Measurements from ENCODE around the gene TRMT6.

Gene TRMT6

GRCh38 chr20:5950271-5951031, at the start of gene TRMT6, which contains the start of gene MCM8:
Gene TRMT6, minus strand, starts transcription at chr20:5950533. Its CDS starts 128 bp downstream, at chr20:5950405.
Gene MCM8, plus strand, starts transcription at chr20:5950652. Its CDS starts 1,364 bp downstream, at chr20:5952016.
- peaks cover 48% of the 10 kb centered on the region for H3K36me3 ChIP-seq (ENCODE audit: control insufficient read depth, low read depth, low read length)

GRCh38 chr20:5999783-6000182, 49.5 kb upstream of the TRMT6 start:
- peaks cover 11% of the 10 kb centered on the region for H3K36me3 ChIP-seq (ENCODE audit: control insufficient read depth, low read depth, low read length)
- no peaks in the 10 kb centered on the region for H3K9me3 ChIP-seq (ENCODE audit: control insufficient read depth, low read depth, low read length)
- no peak overlapping the region for H3K9ac ChIP-seq (ENCODE audit: low read length)
- H3K4me1 ChIP-seq (ENCODE audit: control insufficient read depth, low read depth, low read length): no peaks in the 10 kb centered on the region
- no peaks in the 10 kb centered on the region for H3K27me3 ChIP-seq (ENCODE audit: control insufficient read depth, insufficient read depth, low read length)
- no peak overlapping the region for H3K4me3 ChIP-seq (ENCODE audit: low read length)
- no peak overlapping the region for H3K27ac ChIP-seq (ENCODE audit: low read length)

More at GRCh38 chr20:5950271-5951031, at the start of gene TRMT6, which contains the start of gene MCM8:
- peaks cover 6% of the 10 kb centered on the region for H3K4me1 ChIP-seq (ENCODE audit: control insufficient read depth, low read depth, low read length)
- H3K4me3 ChIP-seq (ENCODE audit: low read length): peak within 1 kb of the TSS; percentile 88
- peak within 1 kb of the TSS; percentile 83 for H3K9ac ChIP-seq (ENCODE audit: low read length)
- H3K9me3 ChIP-seq (ENCODE audit: control insufficient read depth, low read depth, low read length): no peaks in the 10 kb centered on the region
- H3K27me3 ChIP-seq (ENCODE audit: control insufficient read depth, insufficient read depth, low read length): no peaks in the 10 kb centered on the region
- H3K27ac ChIP-seq (ENCODE audit: low read length): peak within 1 kb of the TSS; percentile 75

DNA sequence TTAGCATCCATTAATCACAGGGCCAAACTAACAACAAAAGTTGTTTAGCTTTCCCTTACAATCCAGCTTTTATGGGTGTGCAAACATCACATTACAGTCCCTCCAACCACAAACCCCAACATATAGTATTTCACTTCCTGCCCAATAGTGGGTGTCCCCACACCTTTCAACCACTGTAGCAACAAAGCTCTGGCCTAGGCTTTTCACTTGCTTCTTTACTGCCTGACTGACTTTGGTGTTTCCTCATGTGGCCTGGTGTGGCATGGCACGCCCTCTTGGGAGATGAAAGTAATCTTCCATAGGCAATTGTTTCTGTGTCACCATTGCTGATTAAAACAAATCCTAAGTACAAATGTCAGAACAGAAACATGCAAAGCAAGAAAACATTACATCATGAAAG, 46.4 kb upstream of the TRMT6 start:
- no peak overlapping the region for H3K27ac ChIP-seq (ENCODE audit: low read length)
- H3K4me1 ChIP-seq (ENCODE audit: control insufficient read depth, low read depth, low read length): no peaks in the 10 kb centered on the region
- no peaks in the 10 kb centered on the region for H3K27me3 ChIP-seq (ENCODE audit: control insufficient read depth, insufficient read depth, low read length)
- no peaks in the 10 kb centered on the region for H3K9me3 ChIP-seq (ENCODE audit: control insufficient read depth, low read depth, low read length)
- peaks cover 25% of the 10 kb centered on the region for H3K36me3 ChIP-seq (ENCODE audit: control insufficient read depth, low read depth, low read length)
- no peak overlapping the region for H3K4me3 ChIP-seq (ENCODE audit: low read length)
- H3K9ac ChIP-seq (ENCODE audit: low read length): no peak overlapping the region

- Histone ChIP-seq H3K27me3 (ENCODE audit: control insufficient read depth, insufficient read depth, low read length) (no peaks in the 10 kb centered on the region), H3K36me3 (ENCODE audit: control insufficient read depth, low read depth, low read length) (peaks cover 67% of the 10 kb centered on the region), H3K9me3 (ENCODE audit: control insufficient read depth, low read depth, low read length) (no peaks in the 10 kb centered on the region), H3K4me1 (ENCODE audit: control insufficient read depth, low read depth, low read length) (no peaks in the 10 kb centered on the region), H3K4me3 (ENCODE audit: low read length) (no peak overlapping the region), H3K9ac (ENCODE audit: low read length) (no peak overlapping the region), H3K27ac (ENCODE audit: low read length) (no peak overlapping the region)
Observed at GRCh38 chr20:5991623-5992441, 41.5 kb upstream of the TRMT6 start.

GRCh38 chr20:5990946-5991345, 40.6 kb upstream of the TRMT6 start:
- Histone ChIP-seq H3K9ac (ENCODE audit: low read length) (no peak overlapping the region), H3K36me3 (ENCODE audit: control insufficient read depth, low read depth, low read length) (peaks cover 76% of the 10 kb centered on the region), H3K4me1 (ENCODE audit: control insufficient read depth, low read depth, low read length) (no peaks in the 10 kb centered on the region), H3K27ac (ENCODE audit: low read length) (no peak overlapping the region), H3K9me3 (ENCODE audit: control insufficient read depth, low read depth, low read length) (no peaks in the 10 kb centered on the region), H3K27me3 (ENCODE audit: control insufficient read depth, insufficient read depth, low read length) (no peaks in the 10 kb centered on the region), H3K4me3 (ENCODE audit: low read length) (no peak overlapping the region)

GRCh38 chr20:5989539-5989938, 39.2 kb upstream of the TRMT6 start:
- Histone ChIP-seq H3K27me3 (ENCODE audit: control insufficient read depth, insufficient read depth, low read length) (no peaks in the 10 kb centered on the region), H3K9me3 (ENCODE audit: control insufficient read depth, low read depth, low read length) (no peaks in the 10 kb centered on the region), H3K36me3 (ENCODE audit: control insufficient read depth, low read depth, low read length) (peaks cover 68% of the 10 kb centered on the region), H3K9ac (ENCODE audit: low read length) (no peak overlapping the region), H3K27ac (ENCODE audit: low read length) (no peak overlapping the region), H3K4me3 (ENCODE audit: low read length) (no peak overlapping the region), H3K4me1 (ENCODE audit: control insufficient read depth, low read depth, low read length) (no peaks in the 10 kb centered on the region)

- H3K9ac ChIP-seq (ENCODE audit: low read length): no peak overlapping the region
- no peaks in the 10 kb centered on the region for H3K9me3 ChIP-seq (ENCODE audit: control insufficient read depth, low read depth, low read length)
- peaks cover 73% of the 10 kb centered on the region for H3K36me3 ChIP-seq (ENCODE audit: control insufficient read depth, low read depth, low read length)
- H3K27ac ChIP-seq (ENCODE audit: low read length): no peak overlapping the region
- no peak overlapping the region for H3K4me3 ChIP-seq (ENCODE audit: low read length)
- no peaks in the 10 kb centered on the region for H3K4me1 ChIP-seq (ENCODE audit: control insufficient read depth, low read depth, low read length)
- no peaks in the 10 kb centered on the region for H3K27me3 ChIP-seq (ENCODE audit: control insufficient read depth, insufficient read depth, low read length)
Observed at GRCh38 chr20:5987383-5987782, 37.0 kb upstream of the TRMT6 start.

- Histone ChIP-seq H3K9me3 (ENCODE audit: control insufficient read depth, low read depth, low read length) (no peaks in the 10 kb centered on the region), H3K4me1 (ENCODE audit: control insufficient read depth, low read depth, low read length) (no peaks in the 10 kb centered on the region), H3K4me3 (ENCODE audit: low read length) (no peak overlapping the region), H3K9ac (ENCODE audit: low read length) (no peak overlapping the region), H3K27ac (ENCODE audit: low read length) (no peak overlapping the region), H3K27me3 (ENCODE audit: control insufficient read depth, insufficient read depth, low read length) (no peaks in the 10 kb centered on the region), H3K36me3 (ENCODE audit: control insufficient read depth, low read depth, low read length) (peaks cover 72% of the 10 kb centered on the region)
Observed at GRCh38 chr20:5980720-5981538, 30.6 kb upstream of the TRMT6 start.

DNA sequence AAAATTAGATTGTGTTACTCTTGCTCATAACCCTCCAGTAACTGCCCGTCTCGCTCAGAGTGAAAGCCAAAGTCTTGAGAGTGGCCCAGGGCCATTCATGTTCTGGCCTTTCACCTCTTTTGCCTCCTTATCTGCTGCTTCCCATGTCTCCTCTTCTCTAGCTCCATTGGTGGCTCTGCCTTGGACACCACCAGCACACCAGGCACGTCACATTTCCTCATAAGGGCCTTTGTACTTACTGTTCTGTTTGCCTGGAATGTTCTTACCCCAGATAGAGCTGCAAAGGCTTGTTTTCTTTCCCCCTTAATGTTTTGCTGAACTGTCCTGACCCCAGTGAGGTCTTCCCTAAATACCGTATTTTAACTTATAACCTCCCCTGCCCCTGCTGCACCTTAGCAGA, 29.5 kb upstream of the TRMT6 start:
- no peaks in the 10 kb centered on the region for H3K4me1 ChIP-seq (ENCODE audit: control insufficient read depth, low read depth, low read length)
- no peak overlapping the region for H3K9ac ChIP-seq (ENCODE audit: low read length)
- H3K9me3 ChIP-seq (ENCODE audit: control insufficient read depth, low read depth, low read length): no peaks in the 10 kb centered on the region
- H3K27me3 ChIP-seq (ENCODE audit: control insufficient read depth, insufficient read depth, low read length): no peaks in the 10 kb centered on the region
- peaks cover 72% of the 10 kb centered on the region for H3K36me3 ChIP-seq (ENCODE audit: control insufficient read depth, low read depth, low read length)
- H3K4me3 ChIP-seq (ENCODE audit: low read length): no peak overlapping the region
- H3K27ac ChIP-seq (ENCODE audit: low read length): no peak overlapping the region

DNA sequence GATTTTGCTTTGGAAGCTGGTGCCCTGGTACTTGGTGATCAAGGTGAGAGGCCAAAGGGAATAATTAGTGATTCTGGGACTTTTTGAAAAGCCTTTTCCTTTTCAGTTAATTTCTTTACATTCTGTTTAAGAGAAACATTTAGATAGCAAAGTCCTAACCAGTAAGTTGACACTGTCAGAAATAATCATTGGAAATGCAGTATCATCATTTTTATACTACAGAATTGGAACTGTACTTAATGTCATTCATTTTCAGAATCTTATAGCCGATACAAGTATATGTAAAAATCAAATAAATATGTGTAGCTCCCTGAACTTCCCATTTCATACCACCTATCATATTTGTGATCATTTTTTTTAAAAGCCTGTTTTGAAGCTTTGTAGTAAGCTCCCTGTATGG, 27.6 kb upstream of the TRMT6 start:
- Histone ChIP-seq H3K27me3 (ENCODE audit: control insufficient read depth, insufficient read depth, low read length) (no peaks in the 10 kb centered on the region), H3K27ac (ENCODE audit: low read length) (no peak overlapping the region), H3K4me1 (ENCODE audit: control insufficient read depth, low read depth, low read length) (no peaks in the 10 kb centered on the region), H3K9ac (ENCODE audit: low read length) (no peak overlapping the region), H3K36me3 (ENCODE audit: control insufficient read depth, low read depth, low read length) (peaks cover 75% of the 10 kb centered on the region), H3K4me3 (ENCODE audit: low read length) (no peak overlapping the region), H3K9me3 (ENCODE audit: control insufficient read depth, low read depth, low read length) (no peaks in the 10 kb centered on the region)

DNA sequence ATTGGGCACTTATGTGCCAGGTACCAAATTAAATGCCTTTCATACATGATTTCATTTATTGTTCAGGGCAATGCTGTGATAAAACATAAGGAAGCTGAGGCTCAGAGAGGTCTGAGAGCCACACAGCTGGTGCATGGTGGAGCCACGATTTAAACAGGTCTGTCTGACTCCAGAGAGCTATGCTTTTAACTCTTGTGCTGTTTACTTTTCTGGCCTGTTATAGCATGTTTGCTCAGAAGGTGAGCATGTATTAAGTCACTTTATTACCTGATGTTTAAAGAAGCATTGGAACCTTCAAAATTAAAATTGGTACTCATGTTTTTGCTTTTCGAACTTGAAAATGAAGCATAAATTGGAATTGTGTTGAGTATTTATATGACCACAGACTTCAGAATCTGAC, 26.9 kb upstream of the TRMT6 start:
- H3K9ac ChIP-seq (ENCODE audit: low read length): no peak overlapping the region

More for the DNA sequence above, 26.9 kb upstream of the TRMT6 start:
- H3K27ac ChIP-seq (ENCODE audit: low read length): no peak overlapping the region
- H3K36me3 ChIP-seq (ENCODE audit: control insufficient read depth, low read depth, low read length): peaks cover 76% of the 10 kb centered on the region
- no peaks in the 10 kb centered on the region for H3K4me1 ChIP-seq (ENCODE audit: control insufficient read depth, low read depth, low read length)
- no peaks in the 10 kb centered on the region for H3K27me3 ChIP-seq (ENCODE audit: control insufficient read depth, insufficient read depth, low read length)
- H3K9me3 ChIP-seq (ENCODE audit: control insufficient read depth, low read depth, low read length): no peaks in the 10 kb centered on the region
- no peak overlapping the region for H3K4me3 ChIP-seq (ENCODE audit: low read length)
